GM12878 (cell line): ENCODE data around the gene SUZ12. TPM values are rescaled to one million over a fixed set of nuclear protein-coding genes. Genes with fewer than 3 reads are reported as not detected.

Experiments
- ASH2L ChIP-seq: fragments of 300-600, 200-600 bp; sonication (generic); IDR thresholded peaks from 2 replicates; pipeline ENCODE4 v1.6.1; 2017; ENCODE audit warnings: low read depth, mild to moderate bottlenecking, borderline replicate concordance
- ATF2 ChIP-seq: IDR thresholded peaks from 2 replicates; pipeline ENCODE4 v1.6.1; 2012; ENCODE audit warnings: low read length, inconsistent platforms
- ATF7 ChIP-seq: fragments of 450-650 bp; IDR thresholded peaks from 2 replicates; pipeline ENCODE4 v1.6.1; 2016; ENCODE audit warnings: low read depth, mild to moderate bottlenecking
- BHLHE40 ChIP-seq, 2 experiments: fragments of 450-650 bp in 1 of 2; IDR thresholded peaks; 2 replicates each; pipeline ENCODE4 v1.6.1; 2011 to 2017; ENCODE audit warnings: low read depth in 2 of 2, borderline replicate concordance in 1 of 2, improper control_type of control experiment in 1 of 2, low read length in 1 of 2, mild to moderate bottlenecking in 1 of 2
- CEBPB ChIP-seq, 2 experiments: fragments of 150-350 bp in 1 of 2; IDR thresholded peaks; 2 replicates each; pipeline ENCODE4 v1.6.1; 2012 to 2014; ENCODE audit warnings: low read depth in 2 of 2, low read length in 2 of 2, borderline replicate concordance in 1 of 2, inconsistent platforms in 1 of 2
- CHD1 ChIP-seq: IDR thresholded peaks from 2 replicates; pipeline ENCODE4 v1.6.1; 2012; ENCODE audit warnings: low read depth, low read length, improper control_type of control experiment
- ESRRA ChIP-seq: IDR thresholded peaks from 2 replicates; pipeline ENCODE4 v1.6.1; 2012; ENCODE audit warnings: mild to moderate bottlenecking, low read length, improper control_type of control experiment
- EZH2 ChIP-seq: IDR thresholded peaks from 2 replicates; pipeline ENCODE4 v1.6.1; 2012; ENCODE audit warnings: low read depth, mild to moderate bottlenecking, control low read depth, inconsistent platforms, low read length, borderline replicate concordance; ENCODE audit not compliant: control insufficient read depth
- GATAD2B ChIP-seq: fragments of 450-650 bp; conservative IDR thresholded peaks from 2 replicates; pipeline ENCODE4 v1.6.1; 2017; ENCODE audit warnings: low read depth, mild to moderate bottlenecking, moderate library complexity
- JUND ChIP-seq: IDR thresholded peaks from 2 replicates; pipeline ENCODE4 v1.6.1; 2012; ENCODE audit warnings: low read depth, mild to moderate bottlenecking, low read length, improper control_type of control experiment, moderate library complexity
- KDM1A ChIP-seq: fragments of 200-600 bp; sonication (generic); IDR thresholded peaks from 2 replicates; pipeline ENCODE4 v1.6.1; 2016; ENCODE audit warnings: borderline replicate concordance
- NBN ChIP-seq: fragments of 450-650 bp; IDR thresholded peaks from 2 replicates; pipeline ENCODE4 v1.6.1; 2016
- NKRF ChIP-seq: fragments of 450-650 bp; conservative IDR thresholded peaks from 2 replicates; pipeline ENCODE4 v1.6.1; 2017; ENCODE audit warnings: mild to moderate bottlenecking, moderate library complexity
- PAX5 ChIP-seq: IDR thresholded peaks from 2 replicates; pipeline ENCODE4 v1.6.1; 2011; ENCODE audit warnings: low read depth, low read length, borderline replicate concordance
- PKNOX1 ChIP-seq: fragments of 450-650 bp; IDR thresholded peaks from 2 replicates; pipeline ENCODE4 v1.6.1; 2016; ENCODE audit warnings: mild to moderate bottlenecking
- SIX5 ChIP-seq: IDR thresholded peaks from 2 replicates; pipeline ENCODE4 v1.6.1; 2011; ENCODE audit warnings: mild to moderate bottlenecking, low read depth, low read length, moderate library complexity; ENCODE audit not compliant: severe bottlenecking
- SMARCA5 ChIP-seq: fragments of 450-650 bp; IDR thresholded peaks from 2 replicates; pipeline ENCODE4 v1.6.1; 2017; ENCODE audit warnings: mild to moderate bottlenecking
- YBX1 ChIP-seq: fragments of 450-650 bp; IDR thresholded peaks from 2 replicates; pipeline ENCODE4 v1.6.1; 2016; ENCODE audit warnings: antibody characterized with exemption
- ZBED1 ChIP-seq: IDR thresholded peaks from 2 replicates; pipeline ENCODE4 v1.6.1; 2016; ENCODE audit warnings: borderline replicate concordance
- ZBTB40 ChIP-seq: fragments of 450-650 bp; IDR thresholded peaks from 2 replicates; pipeline ENCODE4 v1.6.1; 2016; ENCODE audit warnings: mild to moderate bottlenecking, moderate library complexity, borderline replicate concordance
- polyA plus RNA-seq, 11 experiments: library from polyadenylated mRNA; depleted of rRNA in 4 of 11; unstranded in 6 of 11; stranded (reverse) in 5 of 11; fragments of >200 nt; fragmentation: Nextera tagmentation in 4 of 11; fragmentation: Illumina TruSeq in 1 of 11; extraction: Ambion mirVana in 4 of 11; extraction: Trizol in 1 of 11; gene quantifications; 1 replicate in 1 of 11; 2 replicates in 10 of 11; pipeline versions ENCODE4 v1.2.1 to v1.2.3, GENCODE V29; 2011 to 2016; ENCODE audit warnings: inconsistent platforms in 2 of 11, missing spikeins in 2 of 11, low read depth in 1 of 11
- total RNA-seq, 4 experiments: library from RNA; depleted of rRNA in 3 of 4; stranded (reverse); fragments of >200 nt in 3 of 4; fragmentation: Illumina TruSeq in 1 of 4; extraction: Trizol in 1 of 4; gene quantifications; 2 replicates each; pipeline versions ENCODE4 v1.2.1 to v1.2.3, GENCODE V29; 2013 to 2021

Gene SUZ12
- total and polyA plus RNA-seq, 10 of the 15 experiments (the other 5 are each of a cell fraction or from before 2014, with no cell fraction given) = 19.2 to 69.2 (median 34.5) TPM

- no peak for TF ChIP-seq ESRRA
- TF ChIP-seq ASH2L = peak; percentile 48; the same call in 1 of the 2 replicates
- no peak for TF ChIP-seq YBX1
- TF ChIP-seq NKRF = peak; percentile 72
- no peak for TF ChIP-seq KDM1A
- TF ChIP-seq GATAD2B = peak; percentile 63
- TF ChIP-seq ZBED1 = no peak
- no peak for TF ChIP-seq ZBTB40
- TF ChIP-seq PKNOX1 = no peak
- TF ChIP-seq ATF2 = no peak
- no peak for TF ChIP-seq CEBPB (IDR thresholded peaks at IDR 0.05; ENCODE audit: borderline replicate concordance in 1 of 2, low read depth in 2 of 2, low read length in 2 of 2)
- 0 out of 2 replicates have a peak, but pooled peaks have one; percentile 31 for TF ChIP-seq NBN
- TF ChIP-seq SMARCA5 = peak; percentile 15; the same call in 1 of the 2 replicates
- no peak for TF ChIP-seq EZH2
- TF ChIP-seq JUND = no peak
- TF ChIP-seq CHD1 = no peak
- no peak for TF ChIP-seq PAX5
- TF ChIP-seq SIX5 = no peak
- TF ChIP-seq BHLHE40 (IDR thresholded peaks at IDR 0.05; ENCODE audit: borderline replicate concordance in 1 of 2, low read depth in 2 of 2, low read length in 1 of 2) = peak in 1 of 2 experiments; percentile 24; a peak in 2 of 4 replicates
- no peak for TF ChIP-seq ATF7
Observed at GRCh38 chr17:32007463-32008298, 70.9 kb downstream of the SUZ12 start (continued).
